ENCODE measurements around the gene STX18.

DNA sequence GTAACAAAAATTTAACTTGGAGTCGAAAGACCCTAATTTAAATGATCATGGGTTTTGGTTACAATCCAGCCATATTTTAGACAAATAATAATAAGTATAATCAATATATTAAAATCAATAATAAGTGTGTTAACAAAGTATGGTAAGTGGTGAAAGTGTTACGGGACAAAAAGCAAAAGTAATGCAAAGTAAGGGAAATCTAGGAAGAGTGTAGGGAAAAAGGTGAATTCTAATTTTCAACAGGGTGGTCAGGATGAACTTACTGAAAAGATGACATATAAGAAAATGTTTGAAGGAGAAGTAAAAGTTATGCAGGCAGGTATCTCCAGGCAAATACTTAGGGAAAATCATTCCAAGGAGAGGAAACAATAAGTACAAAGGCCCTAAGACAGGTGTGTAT lies 32.3 kb downstream of the STX18 start:
- TF ChIP-seq JUND (IDR thresholded peaks at IDR 0.05; ENCODE audit: low read depth, low read length) (no peak), ESRRA (IDR thresholded peaks at IDR 0.05; ENCODE audit: low read length) (no peak), KDM1A (IDR thresholded peaks at IDR 0.05; ENCODE audit: borderline replicate concordance) (no peak), YY1 (IDR thresholded peaks at IDR 0.05; ENCODE audit: low read depth, low read length) (no peak), EZH2 (IDR thresholded peaks at IDR 0.05; ENCODE audit: borderline replicate concordance, control insufficient read depth, low read depth, low read length) (no peak), YBX1 (IDR thresholded peaks at IDR 0.05) (no peak), ZNF384 (IDR thresholded peaks at IDR 0.05; ENCODE audit: borderline replicate concordance, low read depth, low read length) (no peak), POLR2AphosphoS5 (IDR thresholded peaks at IDR 0.05; ENCODE audit: low read length) (no peak), SMC3 (IDR thresholded peaks at IDR 0.05; ENCODE audit: borderline replicate concordance, low read length) (no peak), FOS (IDR thresholded peaks at IDR 0.05; ENCODE audit: borderline replicate concordance, extremely low read depth, insufficient read length) (no peak), RBBP5 (conservative IDR thresholded peaks at IDR 0.05) (no peak)
- TF ChIP-seq, protein P1, sequence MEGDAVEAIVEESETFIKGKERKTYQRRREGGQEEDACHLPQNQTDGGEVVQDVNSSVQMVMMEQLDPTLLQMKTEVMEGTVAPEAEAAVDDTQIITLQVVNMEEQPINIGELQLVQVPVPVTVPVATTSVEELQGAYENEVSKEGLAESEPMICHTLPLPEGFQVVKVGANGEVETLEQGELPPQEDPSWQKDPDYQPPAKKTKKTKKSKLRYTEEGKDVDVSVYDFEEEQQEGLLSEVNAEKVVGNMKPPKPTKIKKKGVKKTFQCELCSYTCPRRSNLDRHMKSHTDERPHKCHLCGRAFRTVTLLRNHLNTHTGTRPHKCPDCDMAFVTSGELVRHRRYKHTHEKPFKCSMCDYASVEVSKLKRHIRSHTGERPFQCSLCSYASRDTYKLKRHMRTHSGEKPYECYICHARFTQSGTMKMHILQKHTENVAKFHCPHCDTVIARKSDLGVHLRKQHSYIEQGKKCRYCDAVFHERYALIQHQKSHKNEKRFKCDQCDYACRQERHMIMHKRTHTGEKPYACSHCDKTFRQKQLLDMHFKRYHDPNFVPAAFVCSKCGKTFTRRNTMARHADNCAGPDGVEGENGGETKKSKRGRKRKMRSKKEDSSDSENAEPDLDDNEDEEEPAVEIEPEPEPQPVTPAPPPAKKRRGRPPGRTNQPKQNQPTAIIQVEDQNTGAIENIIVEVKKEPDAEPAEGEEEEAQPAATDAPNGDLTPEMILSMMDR (IDR thresholded peaks at IDR 0.05 in 2 of 3, conservative IDR thresholded peaks at IDR 0.05 in 1 of 3; ENCODE audit: control insufficient read depth in 2 of 3, extremely low read depth in 1 of 3, insufficient read depth in 1 of 3, low read depth in 3 of 3, low read length in 3 of 3): no peak
